Measurements from ENCODE around the gene GAB2.

The GAB2 gene

GRCh38 chr11:78338138-78338537 lies 79.5 kb downstream of the GAB2 start:
- DNase-seq: no peak

GRCh38 chr11:78337554-78337924 lies 80.1 kb downstream of the GAB2 start:
- no peak for DNase-seq

GRCh38 chr11:78336877-78337553 lies 80.6 kb downstream of the GAB2 start:
- no peak for DNase-seq

GRCh38 chr11:78334109-78334508 lies 83.5 kb downstream of the GAB2 start:
- no peak for DNase-seq

- DNase-seq: no peak
Observed at GRCh38 chr11:78332872-78333271, 84.7 kb downstream of the GAB2 start.

GRCh38 chr11:78332174-78332866 lies 85.3 kb downstream of the GAB2 start:
- DNase-seq: no peak

GRCh38 chr11:78331711-78332110 lies 85.9 kb downstream of the GAB2 start:
- DNase-seq: no peak

GRCh38 chr11:78330361-78330760 lies 87.3 kb downstream of the GAB2 start:
- no peak for DNase-seq

GRCh38 chr11:78327945-78328344 lies 89.7 kb downstream of the GAB2 start:
- no peak for DNase-seq

- DNase-seq: peak in 1 of 2 donors; percentile 2
Observed at GRCh38 chr11:78325274-78325781, 92.3 kb downstream of the GAB2 start.

GRCh38 chr11:78323363-78323762 lies 94.3 kb downstream of the GAB2 start:
- no peak for DNase-seq

- DNase-seq: no peak
Observed at GRCh38 chr11:78319453-78319955, 98.1 kb downstream of the GAB2 start.

- no peak for DNase-seq
Observed at GRCh38 chr11:78318321-78319114, 99.1 kb downstream of the GAB2 start.

GRCh38 chr11:78315724-78316123 lies 101.9 kb downstream of the GAB2 start:
- DNase-seq: no peak

- DNase-seq: no peak
Observed at GRCh38 chr11:78314762-78315161, 102.9 kb downstream of the GAB2 start.

- no peak for DNase-seq
Observed at GRCh38 chr11:78313898-78314297, 103.7 kb downstream of the GAB2 start.

- no peak for DNase-seq
Observed at GRCh38 chr11:78313181-78313795, 104.3 kb downstream of the GAB2 start.

GRCh38 chr11:78312712-78313111 lies 104.9 kb downstream of the GAB2 start:
- DNase-seq: no peak

GRCh38 chr11:78311702-78312371 lies 105.8 kb downstream of the GAB2 start:
- no peak for DNase-seq

GRCh38 chr11:78310500-78310909 lies 107.1 kb downstream of the GAB2 start:
- DNase-seq: no peak

- no peak for DNase-seq
Observed at GRCh38 chr11:78304201-78304600, 113.4 kb downstream of the GAB2 start.

- DNase-seq: no peak
Observed at GRCh38 chr11:78300108-78300839, 117.3 kb downstream of the GAB2 start.

All from activated CD4-positive, alpha-beta T cell treated with anti-CD3 and anti-CD28 coated beads for 4 hours (primary cell).